UCSD-AML1 (cell line): ENCODE measurements around the gene MEF2A.

Experiments used
- DNase-seq: peaks from one replicate; lab custom pipeline; 2025; ENCODE audit not compliant: unreplicated experiment; lab: John Stamatoyannopoulos, UW

The MEF2A gene

GRCh38 chr15:99604865-99605264 is 39.1 kb downstream of the MEF2A start:
- no peak for DNase-seq

GRCh38 chr15:99605490-99605931 is 39.7 kb downstream of the MEF2A start:
- no peak for DNase-seq

GRCh38 chr15:99605990-99606389 is 40.2 kb downstream of the MEF2A start:
- DNase-seq = no peak

GRCh38 chr15:99606646-99607045 is 40.9 kb downstream of the MEF2A start:
- no peak for DNase-seq

GRCh38 chr15:99613481-99613880 is 47.7 kb downstream of the MEF2A start:
- DNase-seq = no peak

GRCh38 chr15:99613887-99614647 is 48.3 kb downstream of the MEF2A start:
- no peak for DNase-seq

GRCh38 chr15:99614749-99615288 is 49.0 kb downstream of the MEF2A start:
- DNase-seq = no peak

- DNase-seq = no peak
Measured at GRCh38 chr15:99615460-99615859, 49.7 kb downstream of the MEF2A start.

- DNase-seq = no peak
Measured at GRCh38 chr15:99616129-99616528, 50.3 kb downstream of the MEF2A start.

- DNase-seq = no peak
Measured at GRCh38 chr15:99616773-99617342, 51.1 kb downstream of the MEF2A start.

- no peak for DNase-seq
Measured at GRCh38 chr15:99618941-99619411, 53.2 kb downstream of the MEF2A start.

- DNase-seq = no peak
Measured at GRCh38 chr15:99619712-99620111, 53.9 kb downstream of the MEF2A start.

GRCh38 chr15:99620178-99620577 is 54.4 kb downstream of the MEF2A start:
- no peak for DNase-seq

- no peak for DNase-seq
Measured at GRCh38 chr15:99621767-99622166, 56.0 kb downstream of the MEF2A start.

GRCh38 chr15:99628374-99629001 is 62.7 kb downstream of the MEF2A start:
- DNase-seq = no peak

- no peak for DNase-seq
Measured at GRCh38 chr15:99630607-99631131, 64.9 kb downstream of the MEF2A start.

- no peak for DNase-seq
Measured at GRCh38 chr15:99631255-99631654, 65.5 kb downstream of the MEF2A start.

- no peak for DNase-seq
Measured at GRCh38 chr15:99632521-99632920, 66.7 kb downstream of the MEF2A start.

GRCh38 chr15:99633655-99634054 is 67.9 kb downstream of the MEF2A start:
- DNase-seq = no peak

- DNase-seq = no peak
Measured at GRCh38 chr15:99634576-99634975, 68.8 kb downstream of the MEF2A start.

GRCh38 chr15:99635145-99635544 is 69.4 kb downstream of the MEF2A start:
- DNase-seq = no peak

- DNase-seq = no peak
Measured at GRCh38 chr15:99635794-99636193, 70.0 kb downstream of the MEF2A start.
